Subcutaneous adipose tissue (tissue), 4 donors: ENCODE results near the gene RIC8B. TPM values are rescaled to one million over a fixed set of nuclear protein-coding genes. Genes with fewer than 3 reads are reported as not detected.

ENCODE experiments used
- CTCF ChIP-seq: fragments of 450-650 bp; IDR thresholded peaks from one replicate; pipeline ENCODE4 v1.5.1; 2016; ENCODE audit warnings: low read depth, mild to moderate bottlenecking, control low read depth, antibody characterized with exemption, moderate library complexity
- total RNA-seq, 4 donors: library from RNA; depleted of rRNA; stranded (reverse); fragments of >200 nt; gene quantifications; one replicate each; pipeline ENCODE4 v1.1.0, GENCODE V29; 2016

Gene RIC8B
- total RNA-seq, 4 donors from 2014 or later = 16.4 to 21.4 (median 17.1) TPM

DNA sequence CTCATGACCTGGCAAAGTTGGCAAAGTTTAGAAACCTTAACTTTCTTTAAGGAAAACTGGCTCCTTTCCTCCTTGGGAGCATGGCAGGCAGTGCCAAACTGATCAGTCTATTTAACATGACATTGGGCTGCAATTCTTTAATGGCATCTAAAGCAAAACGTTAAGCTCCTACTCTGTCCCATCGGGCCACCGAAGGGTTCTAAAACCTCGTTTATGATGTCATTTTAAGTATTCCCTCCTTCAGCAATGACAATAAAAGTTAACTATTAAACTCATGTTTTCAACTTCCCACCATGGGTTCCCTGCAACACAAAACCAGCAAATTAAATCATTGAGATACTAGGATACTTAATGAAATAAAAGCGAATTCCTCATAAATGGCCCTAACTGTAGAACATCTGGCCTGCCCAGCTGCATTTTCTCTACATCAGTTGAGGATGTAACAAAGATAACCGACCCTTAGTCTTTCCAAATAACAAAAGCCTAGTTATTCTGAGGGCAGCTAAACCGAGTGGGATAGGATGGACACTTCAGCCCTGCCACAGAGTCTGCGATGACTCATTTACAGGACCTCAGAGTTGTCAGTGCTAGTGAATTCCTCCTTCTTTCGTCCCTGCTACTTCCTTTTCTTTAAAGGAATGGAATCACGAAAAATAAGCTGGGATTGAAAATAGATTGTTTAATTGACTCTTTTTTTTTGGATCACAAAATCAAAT is 34.5 kb upstream of the RIC8B start:
- TF ChIP-seq CTCF = no peak

DNA sequence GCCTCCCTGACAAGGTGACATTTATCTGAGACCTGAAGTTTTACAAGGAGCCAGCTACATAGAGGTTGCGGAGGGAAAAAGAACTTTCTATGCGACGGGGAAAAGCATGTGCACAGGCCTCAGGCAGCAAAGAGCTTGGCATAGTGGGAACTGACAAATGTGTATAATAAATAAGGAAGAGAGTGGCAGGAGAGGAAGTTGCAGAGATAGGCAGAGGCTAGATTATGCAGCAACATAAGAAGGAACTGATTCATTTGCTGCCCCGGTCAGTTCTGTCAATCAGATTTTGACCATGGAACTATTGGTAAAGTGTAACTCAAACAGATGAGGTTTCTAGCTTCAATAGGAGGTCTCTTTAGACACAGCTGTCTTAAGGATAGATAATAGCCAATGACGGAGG is 33.7 kb upstream of the RIC8B start:
- no peak for TF ChIP-seq CTCF

- no peak for TF ChIP-seq CTCF
Measured at GRCh38 chr12:106741247-106741646, 33.2 kb upstream of the RIC8B start.

- no peak for TF ChIP-seq CTCF
Measured at GRCh38 chr12:106743270-106743988, 31.1 kb upstream of the RIC8B start.

DNA sequence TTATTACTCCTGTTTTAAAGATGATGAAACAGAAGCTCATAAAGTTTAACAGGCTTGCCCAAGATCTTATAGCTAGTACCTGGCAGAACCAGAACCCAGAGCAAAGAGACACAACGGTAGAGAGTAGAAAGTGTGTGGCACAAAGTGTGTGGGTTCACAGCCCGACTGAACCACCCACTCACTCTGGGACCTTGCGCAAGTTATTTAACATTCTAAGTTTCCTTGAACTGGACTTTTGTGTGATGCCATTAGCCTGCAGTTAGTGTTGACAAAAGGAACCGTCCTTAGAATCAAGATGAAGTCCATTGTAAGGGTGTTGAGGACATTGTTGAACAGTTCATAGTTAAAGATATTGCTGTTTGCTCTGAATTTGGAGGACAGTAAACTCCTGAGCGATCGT is 29.9 kb upstream of the RIC8B start:
- TF ChIP-seq CTCF = no peak

DNA sequence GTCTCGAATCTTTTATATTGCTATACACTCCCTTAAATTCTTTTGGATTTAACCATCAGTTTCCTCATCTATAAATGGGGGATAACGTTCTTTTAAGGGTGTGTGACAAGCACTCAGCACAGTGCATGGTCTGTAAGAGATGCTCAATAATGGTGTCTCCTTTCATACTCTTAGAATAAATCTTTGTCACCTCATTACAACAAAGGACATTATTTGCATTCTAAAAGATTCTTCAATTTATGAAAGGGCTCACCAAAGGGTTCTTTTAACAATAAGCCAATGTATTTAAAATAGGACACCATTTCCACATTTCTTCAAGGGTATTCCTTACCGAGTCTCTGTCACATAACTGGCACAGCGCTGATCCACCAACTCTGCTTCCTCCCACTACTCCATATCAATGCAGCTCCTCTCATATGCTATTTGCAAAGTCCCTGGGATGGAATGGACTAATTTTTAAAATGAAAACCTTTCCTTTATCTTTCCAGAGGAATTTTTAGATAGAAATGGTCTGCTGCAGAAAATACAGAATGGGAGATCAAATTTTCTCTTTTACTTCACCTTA is 29.2 kb upstream of the RIC8B start:
- no peak for TF ChIP-seq CTCF

GRCh38 chr12:106747973-106748436 is 26.5 kb upstream of the RIC8B start:
- no peak for TF ChIP-seq CTCF
